Activated T-cell treated with anti-CD3 and anti-CD28 coated beads for 24 hours (primary cell): ENCODE measurements around the gene SFMBT1.

Experiments used
- DNase-seq: peaks from one replicate; pipeline ENCODE4 v3.0.0-alpha.2; 2020; ENCODE audit warnings: low read depth

The SFMBT1 gene, protein sequence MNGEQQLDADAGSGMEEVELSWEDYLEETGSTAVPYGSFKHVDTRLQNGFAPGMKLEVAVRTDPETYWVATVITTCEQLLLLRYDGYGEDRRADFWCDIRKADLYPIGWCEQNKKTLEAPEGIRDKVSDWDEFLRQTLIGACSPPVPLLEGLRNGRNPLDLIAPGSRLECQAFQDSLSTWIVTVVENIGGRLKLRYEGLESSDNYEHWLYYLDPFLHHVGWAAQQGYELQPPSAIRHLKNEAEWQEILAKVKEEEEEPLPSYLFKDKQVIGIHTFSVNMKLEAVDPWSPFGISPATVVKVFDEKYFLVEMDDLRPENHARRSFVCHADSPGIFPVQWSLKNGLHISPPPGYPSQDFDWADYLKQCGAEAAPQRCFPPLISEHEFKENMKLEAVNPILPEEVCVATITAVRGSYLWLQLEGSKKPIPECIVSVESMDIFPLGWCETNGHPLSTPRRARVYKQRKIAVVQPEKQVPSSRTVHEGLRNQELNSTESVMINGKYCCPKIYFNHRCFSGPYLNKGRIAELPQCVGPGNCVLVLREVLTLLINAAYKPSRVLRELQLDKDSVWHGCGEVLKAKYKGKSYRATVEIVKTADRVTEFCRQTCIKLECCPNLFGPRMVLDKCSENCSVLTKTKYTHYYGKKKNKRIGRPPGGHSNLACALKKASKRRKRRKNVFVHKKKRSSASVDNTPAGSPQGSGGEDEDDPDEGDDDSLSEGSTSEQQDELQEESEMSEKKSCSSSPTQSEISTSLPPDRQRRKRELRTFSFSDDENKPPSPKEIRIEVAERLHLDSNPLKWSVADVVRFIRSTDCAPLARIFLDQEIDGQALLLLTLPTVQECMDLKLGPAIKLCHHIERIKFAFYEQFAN

DNA sequence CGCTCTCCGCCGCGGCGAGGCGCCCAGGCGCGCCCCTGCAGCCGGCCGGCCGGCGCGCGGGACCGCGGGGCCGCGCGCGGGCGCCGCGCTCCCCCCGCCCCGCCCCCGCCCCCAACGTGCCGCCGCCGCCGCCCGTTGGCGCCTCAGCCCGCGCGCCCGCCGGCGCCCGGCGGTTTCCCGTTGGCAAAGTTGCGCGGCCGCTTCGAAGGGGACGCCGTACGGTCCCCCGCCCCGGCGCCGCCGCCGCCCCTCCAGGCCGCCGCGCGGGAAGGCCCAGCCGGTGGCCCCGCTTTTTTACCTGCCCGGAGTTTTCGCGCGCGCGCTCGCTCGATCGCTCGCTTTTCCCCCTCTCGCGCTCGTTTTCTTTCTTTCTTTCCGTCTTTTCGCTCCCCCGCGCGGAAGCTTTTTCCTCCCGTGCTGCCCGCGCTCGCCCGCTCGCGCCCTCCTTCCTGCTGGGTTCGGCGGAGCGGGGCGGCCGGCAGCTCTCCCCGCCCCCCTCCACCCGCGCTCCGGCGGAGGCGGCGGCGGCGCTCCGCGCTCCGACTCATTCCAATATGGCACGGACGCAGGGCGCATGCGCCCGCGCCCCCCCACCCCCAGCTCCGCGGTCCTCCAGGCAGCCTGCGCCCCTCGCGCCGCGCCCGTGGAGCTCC is at the start of gene SFMBT1:
TSS of gene SFMBT1 (minus strand) at position 556 of the 653 bp plus-strand sequence. CDS start 76,945 bp downstream, outside the sequence.
- DNase-seq, result peak; percentile 60

DNA sequence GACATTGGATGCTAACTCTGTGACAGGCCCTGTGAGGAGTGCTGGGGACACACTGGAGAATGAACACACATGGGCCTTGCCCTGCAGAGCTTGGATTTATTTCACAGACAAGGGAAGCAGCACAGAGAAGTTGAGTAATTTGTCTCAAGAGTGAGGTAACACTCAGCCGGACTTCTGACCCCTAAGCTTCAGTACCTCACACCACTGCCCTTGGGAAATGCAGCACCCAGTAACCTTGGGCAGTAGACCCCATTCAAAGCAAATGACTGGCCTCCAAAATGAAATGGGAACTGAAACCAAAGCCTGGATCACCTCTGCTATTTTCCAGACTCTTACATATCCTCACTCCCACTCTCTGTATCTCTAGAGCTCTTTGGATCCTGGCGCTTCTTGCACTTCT is 47.1 kb upstream of the SFMBT1 start:
- no peak for DNase-seq

DNA sequence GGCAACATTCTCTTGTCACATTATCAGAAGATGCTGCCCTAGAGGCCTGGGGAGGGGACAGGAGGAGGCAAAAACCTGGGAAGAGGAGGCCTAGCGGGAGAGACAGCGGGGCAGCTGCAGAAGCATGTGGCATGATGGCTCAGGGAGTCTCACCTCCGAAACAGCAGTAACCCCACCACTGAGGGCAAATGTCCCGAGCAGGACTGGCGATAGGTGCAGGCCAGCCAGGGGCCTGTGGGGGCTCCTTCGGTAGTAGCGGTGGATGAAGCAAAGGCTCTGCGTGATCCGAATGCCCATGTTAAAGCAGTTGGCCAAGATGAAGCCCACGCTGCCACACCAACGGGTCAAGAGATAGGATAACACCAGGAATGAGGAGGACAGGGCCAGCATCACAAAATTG is 46.3 kb upstream of the SFMBT1 start:
- no peak for DNase-seq

GRCh38 chr3:53091011-53091410 is 45.1 kb upstream of the SFMBT1 start:
- DNase-seq, result no peak

- DNase-seq, result no peak
These were observed 43.6 kb upstream of the SFMBT1 start for GRCh38 chr3:53089511-53089910.

DNA sequence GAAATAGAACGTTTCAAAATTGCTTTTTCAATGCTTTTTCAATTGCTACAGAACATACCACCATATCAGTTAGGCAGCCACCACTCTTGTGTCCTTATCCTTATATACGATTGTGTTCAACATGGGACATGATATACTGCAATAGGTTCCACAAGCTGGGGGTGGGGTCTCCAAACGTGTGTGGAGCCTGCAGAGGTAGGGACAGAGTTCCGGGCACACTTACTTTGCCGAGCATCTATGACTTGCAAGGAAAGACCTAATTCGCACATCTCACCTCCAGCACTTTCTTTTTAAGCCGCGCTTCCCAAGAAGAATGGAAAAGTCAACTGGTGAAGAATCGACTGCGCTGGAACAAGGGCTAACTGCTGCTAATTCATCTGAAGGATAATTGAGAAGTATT is 39.6 kb upstream of the SFMBT1 start:
- no peak for DNase-seq

DNA sequence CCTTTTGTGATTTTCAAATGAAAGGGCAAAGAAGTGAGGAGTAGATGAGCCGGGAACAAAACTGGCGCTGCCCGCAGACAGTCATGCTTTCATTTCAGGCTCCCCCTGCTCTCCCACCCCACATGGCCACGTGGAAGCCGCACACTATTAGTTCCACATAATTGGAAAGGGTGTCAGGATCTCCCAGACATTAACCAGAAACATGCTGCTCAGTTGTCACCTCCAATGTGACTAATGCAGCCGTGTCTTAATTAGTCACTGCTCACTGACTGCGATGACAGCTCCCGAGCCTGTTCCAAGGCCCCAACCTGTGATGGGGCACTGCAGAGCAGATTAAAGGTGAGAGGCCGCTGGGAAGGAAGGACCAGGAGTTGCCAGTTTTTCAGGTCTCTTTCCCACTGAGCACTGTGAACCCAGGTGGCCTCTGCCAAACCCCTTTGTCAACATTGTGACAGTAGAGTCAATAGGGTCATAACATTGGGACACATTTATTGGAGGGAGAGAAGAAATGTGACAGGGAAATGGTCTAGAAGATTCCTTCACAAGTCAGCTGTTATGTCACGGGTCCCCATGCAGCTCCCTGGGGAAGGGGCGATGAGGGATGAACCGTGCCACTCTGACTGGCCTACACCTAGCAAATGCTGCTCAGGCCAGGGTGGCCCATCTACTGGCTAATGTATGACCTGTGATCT is 38.6 kb upstream of the SFMBT1 start:
- no peak for DNase-seq

GRCh38 chr3:53083949-53084309 is 38.1 kb upstream of the SFMBT1 start:
- no peak for DNase-seq

DNA sequence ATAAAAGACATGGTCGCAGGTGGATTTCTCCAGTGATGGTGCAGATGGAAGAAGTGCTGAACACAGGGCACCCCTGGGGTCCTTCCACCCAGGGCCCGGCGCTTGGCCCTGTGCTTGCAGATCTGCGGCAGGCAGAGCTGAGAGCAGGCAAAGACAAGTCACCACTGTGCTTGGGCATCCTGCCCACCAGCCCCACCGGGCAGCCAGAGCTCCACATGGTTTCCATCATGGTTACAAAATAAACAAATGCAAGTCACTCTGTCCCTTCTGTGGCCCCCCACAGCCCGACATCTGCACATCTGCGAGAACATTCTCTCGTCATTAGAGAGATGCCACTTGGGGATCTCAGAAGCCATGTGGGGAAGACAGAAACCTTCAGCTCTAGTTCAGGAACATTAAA is 37.6 kb upstream of the SFMBT1 start:
- no peak for DNase-seq

DNA sequence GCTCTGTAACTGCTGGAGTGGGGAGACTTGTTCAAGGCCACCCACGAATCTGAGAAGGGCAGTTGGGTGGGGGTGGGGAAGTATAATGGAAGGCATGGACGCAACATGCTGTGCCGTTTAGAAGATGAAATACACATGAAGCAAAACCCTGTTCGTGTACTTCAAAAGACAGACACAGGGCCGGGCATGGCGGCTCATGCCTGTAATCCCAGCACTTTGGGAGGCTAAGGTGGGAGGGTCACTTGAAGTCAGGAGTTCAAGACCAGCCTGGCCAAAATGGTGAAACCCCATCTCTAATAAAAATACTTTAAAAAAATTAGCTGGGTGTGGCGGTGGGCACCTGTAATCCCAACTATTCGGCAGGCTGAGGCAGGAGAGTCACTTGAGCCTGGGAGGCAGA is 36.9 kb upstream of the SFMBT1 start:
- no peak for DNase-seq

- DNase-seq, result no peak
These were observed 35.4 kb upstream of the SFMBT1 start for GRCh38 chr3:53081318-53081717.

- DNase-seq, result no peak
These were observed 34.8 kb upstream of the SFMBT1 start for GRCh38 chr3:53080612-53081205.

- no peak for DNase-seq
These were observed 34.1 kb upstream of the SFMBT1 start for GRCh38 chr3:53079791-53080555.

- DNase-seq, result no peak
These were observed 33.3 kb upstream of the SFMBT1 start for GRCh38 chr3:53079147-53079546.

- no peak for DNase-seq
These were observed 32.8 kb upstream of the SFMBT1 start for GRCh38 chr3:53078656-53079055.

DNA sequence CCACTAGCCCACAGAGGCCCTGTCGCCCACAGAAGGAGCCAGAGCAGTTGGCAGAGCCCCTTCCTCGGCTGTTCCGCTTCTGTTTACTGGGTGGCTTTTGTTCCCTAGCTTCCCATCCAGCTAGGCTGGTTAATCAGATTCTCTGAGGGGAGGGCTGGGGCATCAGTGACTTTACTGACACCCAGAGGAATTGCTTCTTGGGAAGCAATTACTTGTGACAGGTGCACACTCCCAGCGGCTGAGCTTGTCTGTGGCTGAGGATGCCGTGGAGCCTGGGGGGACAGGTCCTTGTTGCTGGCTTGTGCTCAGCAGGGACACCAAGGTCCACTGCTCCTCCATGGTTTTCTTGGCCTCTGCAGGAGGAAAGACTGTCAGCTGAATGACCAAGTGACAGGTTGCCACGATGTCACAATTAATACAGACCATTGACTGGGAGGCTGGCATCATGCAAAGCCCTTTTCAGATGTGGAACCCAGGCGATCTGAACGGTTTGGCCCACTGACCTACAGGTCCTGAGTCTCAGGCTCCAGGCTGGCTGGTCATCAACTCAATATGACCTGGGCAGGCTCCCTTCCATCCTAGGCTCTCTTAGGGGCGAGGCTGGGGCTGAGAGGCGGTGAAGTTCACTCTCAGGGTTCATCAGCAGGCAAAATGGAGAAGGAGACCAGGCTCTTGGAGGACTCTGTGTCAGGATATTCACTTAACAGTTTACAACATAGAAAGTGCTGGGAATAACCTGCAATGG is 31.8 kb upstream of the SFMBT1 start:
- DNase-seq, result no peak

GRCh38 chr3:53075743-53076140 is 29.9 kb upstream of the SFMBT1 start:
- DNase-seq, result no peak

GRCh38 chr3:53074761-53075742 is 29.2 kb upstream of the SFMBT1 start:
- no peak for DNase-seq

- no peak for DNase-seq
These were observed 28.5 kb upstream of the SFMBT1 start for GRCh38 chr3:53074366-53074696.
